ENCODE measurements around the gene LRMDA. TPM values are rescaled to one million over a fixed set of nuclear protein-coding genes. Genes with fewer than 3 reads are reported as not detected.

LRMDA gene
- total RNA-seq, 1 experiment from 2014 or later, result not detected

GRCh38 chr10:75400771-75401568, 30.5 kb upstream of the LRMDA start:
- in situ Hi-C loops (cut with HindIII; ENCODE audit: low sequenced_read_pairs), result no loop called here
- DNase-seq (ENCODE audit: low spot score), result peak; percentile 19

GRCh38 chr10:75401569-75402485, 29.6 kb upstream of the LRMDA start, which contains the start of gene ZNF503:
ZNF503 (minus strand) TSS chr10:75401764; CDS start chr10:75401419, 345 bp downstream.
- in situ Hi-C loops (cut with HindIII; ENCODE audit: low sequenced_read_pairs), result no loop called here
- peak; percentile 93 for DNase-seq (ENCODE audit: low spot score)

DNA sequence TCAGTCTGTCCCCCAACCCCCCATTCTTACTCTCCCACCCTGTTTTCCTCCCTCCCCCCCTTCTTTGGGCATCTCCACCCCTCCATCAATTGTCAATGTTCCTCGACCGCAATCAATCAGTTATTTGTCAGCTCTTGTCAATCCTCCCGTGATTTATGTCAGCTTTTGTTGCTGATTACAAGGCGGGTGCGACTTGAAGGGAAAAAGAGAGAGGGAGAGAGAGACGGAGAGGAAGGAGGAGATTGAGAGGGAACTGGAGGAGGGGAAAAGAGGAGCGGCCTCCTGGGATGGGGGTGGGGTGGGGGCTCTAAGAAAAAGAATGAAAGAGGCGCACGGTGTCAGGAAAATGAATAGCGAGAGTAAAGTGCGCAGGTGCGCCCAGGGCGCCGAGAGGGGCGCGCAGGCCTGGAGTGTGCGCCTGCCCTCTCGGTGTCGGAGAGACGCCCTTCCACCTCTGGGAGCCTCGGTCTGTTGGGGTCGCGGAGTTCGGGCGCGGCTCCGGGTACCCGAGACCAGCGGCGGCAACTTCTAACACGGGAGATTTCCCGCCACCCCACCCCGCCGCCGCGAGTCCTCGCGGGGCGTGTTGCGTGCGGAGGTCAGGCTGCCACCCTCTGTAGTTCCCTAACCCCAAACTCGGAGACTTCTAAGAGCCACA, 28.8 kb upstream of the LRMDA start:
- in situ Hi-C loops (cut with HindIII; ENCODE audit: low sequenced_read_pairs), result no loop called here
- DNase-seq (ENCODE audit: low spot score), result no peak

GRCh38 chr10:75403144-75403938, 28.1 kb upstream of the LRMDA start:
- DNase-seq (ENCODE audit: low spot score), result peak; percentile 6
- in situ Hi-C loops (cut with HindIII; ENCODE audit: low sequenced_read_pairs), result no loop called here

- in situ Hi-C loops (cut with HindIII; ENCODE audit: low sequenced_read_pairs), result no loop called here
- DNase-seq (ENCODE audit: low spot score), result no peak
Measured at GRCh38 chr10:75403939-75404814, 27.2 kb upstream of the LRMDA start.

DNA sequence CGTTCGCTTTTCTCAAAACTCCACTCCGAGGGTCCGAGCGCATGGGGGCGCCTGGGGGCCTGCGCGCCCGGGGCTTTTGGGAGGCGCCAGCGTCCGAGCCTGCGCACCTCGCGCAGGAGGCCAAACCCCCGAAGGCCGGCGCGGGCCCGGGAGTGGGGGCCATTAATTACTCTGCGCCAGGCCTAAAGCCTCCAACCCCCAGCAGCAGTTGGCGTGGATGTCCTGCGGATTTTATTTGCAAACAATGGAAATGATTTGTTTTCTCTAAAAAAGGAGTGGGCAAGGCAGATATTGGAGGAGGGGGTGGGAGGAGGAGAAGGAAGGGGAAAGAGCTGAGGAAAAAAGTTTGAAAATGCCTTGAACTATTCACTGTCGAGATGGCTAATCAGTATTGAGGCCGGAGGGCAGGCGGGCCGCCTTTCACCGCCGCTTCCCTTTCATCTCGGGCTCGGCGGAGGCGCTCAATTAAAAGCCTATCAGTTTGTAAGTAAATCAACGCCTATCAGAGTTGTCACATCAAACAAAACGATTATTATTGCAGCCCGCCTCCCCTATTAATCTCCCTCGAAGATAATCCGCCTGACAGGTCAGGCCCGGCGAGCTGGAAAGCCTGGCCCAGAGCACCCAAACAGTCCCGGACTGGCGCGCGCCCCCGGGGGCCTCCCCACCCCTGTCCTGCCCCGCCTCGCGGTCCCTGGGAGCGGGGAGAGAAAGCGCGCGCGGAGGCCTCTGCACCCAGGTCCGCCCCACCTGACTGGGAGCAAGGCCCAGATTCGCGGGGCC, 26.4 kb upstream of the LRMDA start:
- in situ Hi-C loops (cut with HindIII; ENCODE audit: low sequenced_read_pairs), result no loop called here
- DNase-seq (ENCODE audit: low spot score), result no peak

- no peak for DNase-seq (ENCODE audit: low spot score)
- in situ Hi-C loops (cut with HindIII; ENCODE audit: low sequenced_read_pairs), result no loop called here
Measured at GRCh38 chr10:75405598-75406461, 25.6 kb upstream of the LRMDA start.

GRCh38 chr10:75406462-75407223, 24.8 kb upstream of the LRMDA start:
- no peak for DNase-seq (ENCODE audit: low spot score)
- in situ Hi-C loops (cut with HindIII; ENCODE audit: low sequenced_read_pairs), result no loop called here

DNA sequence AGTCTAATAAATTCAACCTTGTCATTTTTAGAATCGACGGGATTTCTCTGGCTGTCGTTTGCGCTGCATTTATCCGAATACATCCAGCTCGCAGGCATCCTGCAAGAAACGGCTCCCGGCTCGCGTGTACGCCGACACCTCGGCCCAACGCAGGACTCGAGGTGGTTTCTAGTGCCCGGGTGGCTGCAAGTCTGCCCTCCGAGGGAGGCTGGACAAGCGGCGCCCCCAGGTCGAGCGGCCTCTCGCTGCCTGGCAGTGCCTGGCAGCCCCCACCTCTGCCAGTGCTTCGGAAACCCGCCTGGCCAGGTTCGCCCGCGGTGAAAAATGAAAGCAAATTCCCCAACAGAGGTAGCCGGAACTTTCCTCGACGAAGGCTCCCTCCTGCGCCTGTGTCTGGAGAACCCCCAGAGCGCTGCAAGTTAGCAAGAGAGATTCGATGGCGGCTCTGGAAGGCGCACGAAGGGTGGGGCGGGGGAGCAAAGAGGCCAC, 24.2 kb upstream of the LRMDA start:
- in situ Hi-C loops (cut with HindIII; ENCODE audit: low sequenced_read_pairs), result no loop called here
- DNase-seq (ENCODE audit: low spot score), result no peak

- DNase-seq (ENCODE audit: low spot score), result no peak
- in situ Hi-C loops (cut with HindIII; ENCODE audit: low sequenced_read_pairs), result no loop called here
Measured at GRCh38 chr10:75407713-75408508, 23.5 kb upstream of the LRMDA start.

DNA sequence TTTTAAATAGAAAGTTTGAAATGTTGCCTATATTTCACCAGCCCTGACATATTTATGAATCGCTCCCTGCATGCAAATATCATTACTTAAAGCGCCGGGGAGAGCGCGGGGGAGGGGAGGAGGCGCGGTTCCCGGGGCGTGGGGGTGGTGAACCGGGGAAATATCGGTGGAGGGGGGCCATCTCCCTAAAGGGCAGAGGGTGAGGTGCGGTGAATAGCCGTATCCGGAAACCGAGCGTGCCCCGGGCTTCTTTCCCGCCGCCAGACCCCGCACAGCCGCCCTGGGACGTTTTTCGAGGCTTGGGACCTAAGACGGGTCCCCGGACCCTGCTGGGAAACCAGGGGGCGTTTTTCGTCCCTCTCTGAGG, 22.9 kb upstream of the LRMDA start:
- DNase-seq (ENCODE audit: low spot score), result no peak
- in situ Hi-C loops (cut with HindIII; ENCODE audit: low sequenced_read_pairs), result no loop called here

DNA sequence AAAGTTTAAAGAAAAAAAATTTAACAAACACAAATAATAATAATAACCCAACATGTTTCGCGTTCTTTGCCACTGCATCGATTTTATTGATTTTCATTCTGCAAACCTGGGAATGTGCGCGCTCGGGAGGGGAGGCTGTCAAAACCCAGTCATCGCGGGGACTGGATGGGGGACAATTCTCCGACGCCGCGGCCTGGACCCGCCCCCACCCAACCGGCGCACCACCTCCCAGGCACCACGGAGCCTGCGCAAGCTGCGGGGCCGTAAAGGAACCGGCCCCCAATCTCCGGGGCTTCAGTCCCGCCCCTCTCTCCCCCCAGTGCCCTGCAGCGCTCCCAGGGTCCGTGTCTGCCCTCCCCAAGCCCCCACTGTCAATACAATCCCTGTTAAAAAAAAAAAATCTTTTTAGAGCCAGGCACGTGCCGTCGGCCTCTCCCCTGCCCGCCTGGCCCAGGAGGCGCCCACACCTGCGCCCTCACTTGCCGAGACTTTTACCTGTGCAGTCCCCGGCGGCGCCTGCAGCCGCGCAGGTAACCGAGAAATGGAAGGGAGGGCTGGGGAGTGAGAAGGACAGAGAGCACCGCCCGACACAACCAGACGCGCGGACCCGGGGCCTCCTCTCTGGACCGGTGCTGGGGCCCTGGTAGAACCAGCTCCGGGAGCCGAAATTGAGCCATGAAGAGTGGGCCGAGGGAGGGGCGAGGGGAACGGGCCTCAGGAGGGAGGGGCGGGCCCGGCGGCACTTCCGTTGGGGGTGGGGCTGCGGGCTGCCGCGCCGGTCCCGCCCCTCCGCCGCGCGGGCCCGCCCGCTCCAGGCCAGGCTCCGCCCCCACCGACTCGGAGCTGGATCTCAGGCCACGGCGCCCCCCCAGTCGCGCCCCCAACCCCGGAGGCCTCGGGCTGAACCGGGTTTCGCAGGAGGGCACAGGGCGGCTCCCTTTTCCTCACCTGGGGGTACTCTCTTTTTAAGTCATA, 22.2 kb upstream of the LRMDA start:
- no peak for DNase-seq (ENCODE audit: low spot score)
- in situ Hi-C loops (cut with HindIII; ENCODE audit: low sequenced_read_pairs), result no loop called here

DNA sequence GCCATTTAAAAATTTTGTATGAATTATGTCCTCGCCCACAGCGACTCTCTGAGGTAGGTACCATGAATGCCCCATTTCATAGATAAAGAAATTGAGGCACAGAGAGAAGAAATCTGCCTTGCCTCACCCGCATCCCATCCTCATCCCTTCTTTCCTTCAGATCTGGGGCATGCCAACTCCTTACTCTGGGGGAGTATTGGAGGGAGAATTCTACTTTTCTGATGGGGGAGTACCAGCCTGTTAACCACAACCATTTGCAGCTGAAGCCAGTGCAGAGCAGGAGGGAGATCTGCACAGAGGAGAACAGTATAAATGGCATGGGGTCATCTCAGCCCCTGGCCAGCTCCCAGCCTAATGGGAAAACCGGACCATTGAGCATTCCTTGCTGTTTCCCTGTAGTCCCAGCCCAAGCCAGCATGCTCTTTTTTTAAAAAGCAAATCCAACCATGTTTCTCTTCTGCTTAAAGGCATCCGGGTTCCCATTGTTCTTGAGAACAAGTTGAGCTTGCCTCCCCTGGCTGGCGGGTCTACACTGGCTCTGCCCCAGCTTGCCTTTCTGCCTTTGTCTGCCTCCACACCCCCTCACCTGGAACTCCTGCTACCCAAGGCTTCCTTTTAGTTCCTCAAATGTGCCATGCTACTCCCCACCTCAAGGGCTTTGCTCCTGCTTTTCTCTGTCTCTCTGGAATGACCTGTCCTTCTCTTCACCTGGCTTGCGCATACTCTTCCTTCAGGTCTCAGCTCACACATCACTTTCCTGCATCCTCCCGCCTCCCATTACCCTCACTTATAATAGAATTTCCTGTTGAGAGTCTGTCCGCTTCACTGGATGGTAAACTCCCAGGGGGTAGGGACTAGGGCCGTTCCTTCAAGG, 21.1 kb upstream of the LRMDA start:
- in situ Hi-C loops (cut with HindIII; ENCODE audit: low sequenced_read_pairs), result no loop called here
- no peak for DNase-seq (ENCODE audit: low spot score)
